B cell (primary cell): Measurements from ENCODE around the gene SLC9A9. TPM values are rescaled to one million over a fixed set of nuclear protein-coding genes. Genes with fewer than 3 reads are reported as not detected.

Source experiments
- ATAC-seq: fragments of 200-7000 bp; cut with Tn5 transposase; one replicate; pipeline ENCODE4 v1.10.0; 2021; ENCODE audit warnings: low read depth, mild to moderate bottlenecking, moderate number of reproducible peaks, moderate library complexity
- CTCF ChIA-PET: fragments of 350-600 bp; sonication (Branson Sonifier 250); formaldehyde crosslinking; loops from one replicate; lab custom pipeline; 2021; ENCODE audit warnings: antibody characterized with exemption, inconsistent platforms; lab: Charles Lee
- POLR2A ChIA-PET: fragments of 350-600 bp; sonication (Branson Sonifier 250); formaldehyde crosslinking; loops from one replicate; lab custom pipeline; 2021; ENCODE audit warnings: antibody characterized with exemption; lab: Charles Lee
- DNase-seq: peaks from one replicate; pipeline ENCODE4 v3.0.0; 2013
- H2AFZ ChIP-seq: 2 replicates; pipeline ENCODE4 v1.6.1; 2012; ENCODE audit warnings: mild to moderate bottlenecking, low read depth, low read length; ENCODE audit not compliant: insufficient read depth, poor library complexity, severe bottlenecking
- H3K27ac ChIP-seq, 2 donors: 1 replicate in 1 of 2; 2 replicates in 1 of 2; pipeline ENCODE4 v1.5.1; 2012 to 2013; ENCODE audit warnings: low read length in 2 of 2, mild to moderate bottlenecking in 2 of 2, moderate library complexity in 1 of 2
- H3K27me3 ChIP-seq, 4 experiments: fragments of 200-600 bp in 1 of 4; sonication (generic) in 1 of 4; replicated peaks in 1 of 4; 1 replicate in 2 of 4; 2 replicates in 2 of 4; pipeline versions ENCODE4 v1.6.1 to v1.7.0; 2013 to 2016; ENCODE audit warnings: low read length in 3 of 4, mild to moderate bottlenecking in 2 of 4, mixed read lengths in 1 of 4, moderate library complexity in 1 of 4; ENCODE audit not compliant: insufficient read depth in 4 of 4, control insufficient read depth in 3 of 4; ENCODE audit errors: control extremely low read depth in 1 of 4
- H3K36me3 ChIP-seq, 2 experiments: replicated peaks in 1 of 2; 1 replicate in 1 of 2; 2 replicates in 1 of 2; pipeline versions ENCODE4 v1.6.1 to v1.7.1; 2013; ENCODE audit warnings: low read length in 1 of 2; ENCODE audit not compliant: insufficient read depth in 2 of 2, control insufficient read depth in 1 of 2; ENCODE audit errors: control extremely low read depth in 1 of 2, extremely low read depth in 1 of 2
- H3K4me1 ChIP-seq, 2 donors: fragments of 200-600 bp in 1 of 2; sonication (generic) in 1 of 2; 1 replicate in 1 of 2; 2 replicates in 1 of 2; pipeline versions ENCODE4 v1.5.1 to v1.6.1; 2013 to 2017; ENCODE audit warnings: low read length in 2 of 2; ENCODE audit not compliant: control insufficient read depth in 2 of 2, insufficient read depth in 2 of 2
- H3K4me2 ChIP-seq: replicated peaks from 2 replicates; pipeline ENCODE3; 2012; ENCODE audit warnings: mild to moderate bottlenecking, low read depth, low read length; ENCODE audit not compliant: poor library complexity, severe bottlenecking
- H3K4me3 ChIP-seq, 5 experiments: fragments of 200-600 bp in 1 of 5; sonication (generic) in 1 of 5; 1 replicate in 3 of 5; 2 replicates in 2 of 5; pipeline versions ENCODE4 v1.5.1 to v1.7.0; 2011 to 2016; ENCODE audit warnings: low read length in 4 of 5, mild to moderate bottlenecking in 4 of 5, low read depth in 2 of 5, control low read depth in 1 of 5, moderate library complexity in 1 of 5; ENCODE audit not compliant: insufficient read depth in 1 of 5; ENCODE audit errors: control extremely low read depth in 1 of 5, extremely low read depth in 1 of 5
- H3K79me2 ChIP-seq: fragments of 200-600 bp; sonication (generic); one replicate; pipeline ENCODE4 v1.6.0; 2016; ENCODE audit warnings: low read length; ENCODE audit not compliant: control insufficient read depth, insufficient read depth
- H3K9ac ChIP-seq: fragments of 200-600 bp; sonication (generic); 2 replicates; pipeline ENCODE4 v1.6.1; 2017; ENCODE audit warnings: mild to moderate bottlenecking, low read length, moderate library complexity
- H3K9me3 ChIP-seq, 3 donors: one replicate each; pipeline versions ENCODE4 v1.6.1 to v1.7.1; 2013; ENCODE audit warnings: low read length in 2 of 3; ENCODE audit not compliant: control insufficient read depth in 2 of 3, insufficient read depth in 1 of 3; ENCODE audit errors: control extremely low read depth in 1 of 3
- H4K20me1 ChIP-seq: 2 replicates; pipeline ENCODE4 v1.6.0; 2012; ENCODE audit warnings: mild to moderate bottlenecking, low read length; ENCODE audit not compliant: insufficient read depth, control insufficient read depth, poor library complexity, severe bottlenecking
- H3K27ac Mint-ChIP-seq: one replicate; pipeline ENCODE4 v1.8.0; 2021; ENCODE audit warnings: mixed read lengths
- H3K27me3 Mint-ChIP-seq: one replicate; pipeline ENCODE4 v1.8.0; 2021; ENCODE audit warnings: mixed read lengths
- H3K4me1 Mint-ChIP-seq: one replicate; pipeline ENCODE4 v1.8.0; 2021; ENCODE audit warnings: mixed read lengths
- H3K4me3 Mint-ChIP-seq: one replicate; pipeline ENCODE4 v1.8.0; 2021; ENCODE audit warnings: mixed read lengths
- H3K9me3 Mint-ChIP-seq: one replicate; pipeline ENCODE4 v1.8.0; 2022; ENCODE audit warnings: mixed read lengths; ENCODE audit not compliant: insufficient read depth
- EZH2 ChIP-seq: IDR thresholded peaks from 2 replicates; pipeline ENCODE4 v1.6.1; 2012; ENCODE audit warnings: borderline replicate concordance, low read depth, mild to moderate bottlenecking, moderate library complexity, low read length; ENCODE audit not compliant: insufficient read depth, poor library complexity, severe bottlenecking
- WGBS: methylation state at CpG from one replicate; pipeline ENCODE4 v1.1.5; 2013; ENCODE audit warnings: missing lambda C conversion rate; ENCODE audit not compliant: insufficient coverage; 5-methylcytosine and 5-hydroxymethylcytosine counted together
- intact Hi-C: fragments of 100-400 bp; cut with micrococcal nuclease; formaldehyde crosslinking; loops from one replicate; pipeline ENCODE4 v1.10.0; 2022
- polyA plus RNA-seq: library from polyadenylated mRNA; depleted of rRNA; stranded (reverse); fragments of >200 nt; gene quantifications from 2 replicates; pipeline ENCODE4 v1.2.3, GENCODE V29; 2012
- total RNA-seq, 2 donors: library from RNA; stranded (reverse); fragments of 120-200 nt in 1 of 2; gene quantifications; 1 replicate in 1 of 2; 2 replicates in 1 of 2; pipeline versions ENCODE4 v1.2.3 to v1.2.4, GENCODE V29; 2013 to 2022
- TF ChIP-seq, protein P1 (sequence below): fragments of 200-600 bp; IDR thresholded peaks from one replicate; pipeline ENCODE4 v1.8.0; 2022; ENCODE audit warnings: antibody characterized with exemption, mild to moderate bottlenecking

The SLC9A9 gene
- total and polyA plus RNA-seq, 2 donors (not counting 1 experiment from before 2014, with no cell fraction given): 7.7 to 17.3 TPM

DNA sequence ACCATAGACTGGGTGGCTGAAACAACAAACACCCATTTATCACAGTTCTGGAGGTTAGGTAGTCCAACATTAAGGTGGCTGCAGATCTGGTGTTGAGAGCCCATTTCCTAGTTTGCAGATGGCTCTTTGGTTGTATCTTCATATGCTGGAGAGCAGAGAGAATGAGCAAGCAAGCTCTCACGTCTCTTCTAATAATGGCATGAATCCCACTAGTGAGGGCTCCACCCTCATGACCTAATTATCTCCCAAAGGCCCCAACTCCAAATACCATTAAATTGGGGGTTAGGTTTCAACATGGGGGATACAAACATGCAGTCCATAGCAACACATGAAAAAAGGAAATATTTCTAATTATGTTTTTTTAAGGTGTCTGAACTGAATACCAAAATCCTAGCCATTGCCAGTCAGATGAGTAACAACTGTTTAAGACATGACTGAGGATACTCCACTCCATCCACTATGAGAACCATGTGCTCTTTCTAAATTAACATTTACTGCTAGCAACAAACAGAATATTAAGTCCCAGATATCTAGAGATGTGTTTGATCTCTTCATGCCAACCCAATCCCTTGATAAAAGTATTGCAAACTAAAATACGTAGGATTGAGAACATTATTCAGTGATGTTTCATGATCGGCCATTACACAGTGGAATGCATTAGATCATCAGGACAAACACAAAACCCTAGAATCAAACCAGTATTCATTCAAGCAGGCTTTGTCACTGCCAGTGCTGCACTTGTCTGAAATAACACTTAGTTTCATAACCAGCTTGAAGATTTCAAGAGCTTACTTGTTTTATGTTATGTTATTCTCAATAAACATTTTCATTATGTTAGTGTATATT lies 340.3 kb downstream of the SLC9A9 start:
- DNase-seq (no peak), ATAC-seq (no peak)
- no peaks in the 10 kb centered on the region for H3K9me3 ChIP-seq
- no peaks in the 10 kb centered on the region for H3K4me1 ChIP-seq
- H3K9ac ChIP-seq: no peak overlapping the region
- no peaks in the 10 kb centered on the region for H4K20me1 ChIP-seq
- Mint-ChIP-seq H3K4me1 (peaks cover 3% of the 10 kb centered on the region), H3K9me3 (no peaks in the 10 kb centered on the region), H3K4me3 (no peak overlapping the region), H3K27me3 (no peaks in the 10 kb centered on the region), H3K27ac (no peak overlapping the region)
- intact Hi-C loops: loop anchor here (5.0 kb wide), 1 partner anchor 96 kb away; no protein-coding TSS in a partner anchor
- no peaks in the 10 kb centered on the region for H3K27me3 ChIP-seq
- H3K4me2 ChIP-seq: no peak overlapping the region
- POLR2A ChIA-PET: no interaction called here
- CTCF ChIA-PET: interaction anchor here (1.1 kb wide), 1 partner anchor 21 kb away, joined by 3 read pairs; no protein-coding TSS in a partner anchor
- no peaks in the 10 kb centered on the region for H3K36me3 ChIP-seq
- H3K79me2 ChIP-seq: no peaks in the 10 kb centered on the region
- TF ChIP-seq, protein P1, sequence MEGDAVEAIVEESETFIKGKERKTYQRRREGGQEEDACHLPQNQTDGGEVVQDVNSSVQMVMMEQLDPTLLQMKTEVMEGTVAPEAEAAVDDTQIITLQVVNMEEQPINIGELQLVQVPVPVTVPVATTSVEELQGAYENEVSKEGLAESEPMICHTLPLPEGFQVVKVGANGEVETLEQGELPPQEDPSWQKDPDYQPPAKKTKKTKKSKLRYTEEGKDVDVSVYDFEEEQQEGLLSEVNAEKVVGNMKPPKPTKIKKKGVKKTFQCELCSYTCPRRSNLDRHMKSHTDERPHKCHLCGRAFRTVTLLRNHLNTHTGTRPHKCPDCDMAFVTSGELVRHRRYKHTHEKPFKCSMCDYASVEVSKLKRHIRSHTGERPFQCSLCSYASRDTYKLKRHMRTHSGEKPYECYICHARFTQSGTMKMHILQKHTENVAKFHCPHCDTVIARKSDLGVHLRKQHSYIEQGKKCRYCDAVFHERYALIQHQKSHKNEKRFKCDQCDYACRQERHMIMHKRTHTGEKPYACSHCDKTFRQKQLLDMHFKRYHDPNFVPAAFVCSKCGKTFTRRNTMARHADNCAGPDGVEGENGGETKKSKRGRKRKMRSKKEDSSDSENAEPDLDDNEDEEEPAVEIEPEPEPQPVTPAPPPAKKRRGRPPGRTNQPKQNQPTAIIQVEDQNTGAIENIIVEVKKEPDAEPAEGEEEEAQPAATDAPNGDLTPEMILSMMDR: no peak
- no peak for TF ChIP-seq EZH2
- no peak overlapping the region for H3K27ac ChIP-seq
- H3K4me3 ChIP-seq: no peak overlapping the region
- H2AFZ ChIP-seq: no peak overlapping the region
- 100% methylated on average over 2 of the region's 3 CpGs for WGBS

DNA sequence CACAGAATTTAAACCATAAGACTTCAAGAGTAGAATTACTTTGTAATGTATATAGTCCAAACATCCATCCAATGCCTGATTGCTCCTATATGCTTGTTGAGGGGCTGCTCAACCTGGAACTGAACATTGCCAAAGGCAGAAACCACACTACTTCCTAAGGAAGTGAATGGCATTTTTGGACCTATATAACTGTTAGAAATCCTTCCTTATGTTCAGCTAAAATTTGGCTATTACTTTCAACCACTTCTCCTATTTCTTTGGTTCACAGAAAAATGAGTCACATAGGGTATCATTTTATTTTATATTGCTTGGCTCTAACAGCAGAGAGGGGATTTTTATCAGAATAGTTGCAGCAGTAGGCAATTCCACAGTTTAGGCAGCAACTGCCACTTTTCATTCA lies 342.1 kb downstream of the SLC9A9 start:
- CTCF ChIA-PET: no interaction called here
- no peaks in the 10 kb centered on the region for H3K27me3 Mint-ChIP-seq

More for the DNA sequence above, 342.1 kb downstream of the SLC9A9 start:
- H3K27ac ChIP-seq: no peak overlapping the region
- no peaks in the 10 kb centered on the region for H3K79me2 ChIP-seq
- H3K4me1 Mint-ChIP-seq: peaks cover 2% of the 10 kb centered on the region
- H4K20me1 ChIP-seq: no peaks in the 10 kb centered on the region
- no peak overlapping the region for H2AFZ ChIP-seq
- no peak overlapping the region for H3K4me3 Mint-ChIP-seq
- DNase-seq (no peak), ATAC-seq (no peak)
- H3K4me1 ChIP-seq: no peaks in the 10 kb centered on the region
- H3K9ac ChIP-seq: no peak overlapping the region
- H3K4me2 ChIP-seq: no peak overlapping the region
- POLR2A ChIA-PET: interaction anchor here (0.6 kb wide), 1 partner anchor 254 kb away, joined by 7 read pairs; no protein-coding TSS in a partner anchor
- H3K36me3 ChIP-seq: no peaks in the 10 kb centered on the region
- H3K27me3 ChIP-seq: no peaks in the 10 kb centered on the region
- intact Hi-C loops: loop anchor here (5.0 kb wide), 1 partner anchor 94 kb away; no protein-coding TSS in a partner anchor
- no peak overlapping the region for H3K27ac Mint-ChIP-seq
- no peak for TF ChIP-seq EZH2
- TF ChIP-seq, protein P1: no peak
- H3K4me3 ChIP-seq: no peak overlapping the region
- H3K9me3 Mint-ChIP-seq: no peaks in the 10 kb centered on the region
- no peaks in the 10 kb centered on the region for H3K9me3 ChIP-seq
